ENCODE results near the gene SYT15B. TPM values are rescaled to one million over a fixed set of nuclear protein-coding genes. Genes with fewer than 3 reads are reported as not detected.
A peak's percentile ranks its signal among the peaks of the same experiment; 100 is the strongest.
"Not testable (repeated sequence)": the region's sequence is repeated elsewhere in the genome, so short reads cannot be mapped to it uniquely, and the experiment has no call there.

The SYT15B gene
- total and polyA plus RNA-seq, 2 donors (not counting 1 experiment from before 2014, with no cell fraction given), result 0.04 TPM; not detected in 1

DNA sequence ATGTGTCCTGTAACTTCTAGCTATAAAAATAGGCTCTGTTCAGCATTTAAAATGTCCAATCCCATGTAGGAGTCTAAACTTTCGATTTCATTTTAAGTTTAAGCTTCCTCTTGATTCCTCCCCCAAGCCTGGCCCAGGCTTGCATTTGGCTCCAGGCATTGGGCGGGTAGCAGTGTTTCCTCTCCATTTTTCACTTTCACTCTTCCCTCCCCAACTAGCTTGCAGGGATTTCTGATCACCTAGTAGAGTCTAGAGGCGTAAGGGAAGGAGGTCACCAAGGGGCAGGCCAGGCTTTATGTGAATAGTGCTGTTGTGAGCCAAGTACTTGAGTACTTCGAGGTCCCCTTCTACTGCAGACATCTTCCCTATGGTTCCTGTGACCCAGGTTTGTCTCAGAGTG lies 18.5 kb downstream of the SYT15B start:
- H3K4me3 ChIP-seq (ENCODE audit: control extremely low read depth in 1 of 5, extremely low read depth in 1 of 5, insufficient read depth in 1 of 5, low read depth in 2 of 5, low read length in 4 of 5); POLR2A ChIA-PET; H3K9ac ChIP-seq (ENCODE audit: low read length); ATAC-seq (ENCODE audit: low read depth); H3K4me2 ChIP-seq (replicated peaks; ENCODE audit: low read depth, low read length, poor library complexity, severe bottlenecking); H4K20me1 ChIP-seq (ENCODE audit: control insufficient read depth, insufficient read depth, low read length, poor library complexity, severe bottlenecking); H3K27ac Mint-ChIP-seq; H3K79me2 ChIP-seq (ENCODE audit: control insufficient read depth, insufficient read depth, low read length); H3K36me3 ChIP-seq (replicated peaks in 1 of 2; ENCODE audit: control extremely low read depth in 1 of 2, control insufficient read depth in 1 of 2, extremely low read depth in 1 of 2, insufficient read depth in 2 of 2, low read length in 1 of 2); H2AFZ ChIP-seq (ENCODE audit: insufficient read depth, low read depth, low read length, poor library complexity, severe bottlenecking); intact Hi-C loops (cut with micrococcal nuclease); H3K27me3 Mint-ChIP-seq; H3K4me1 Mint-ChIP-seq; H3K27me3 ChIP-seq (replicated peaks in 1 of 4; ENCODE audit: control extremely low read depth in 1 of 4, control insufficient read depth in 3 of 4, insufficient read depth in 4 of 4, low read length in 3 of 4); H3K27ac ChIP-seq (ENCODE audit: low read length in 2 of 2); CTCF ChIA-PET; H3K4me1 ChIP-seq (ENCODE audit: control insufficient read depth in 2 of 2, insufficient read depth in 2 of 2, low read length in 2 of 2); H3K9me3 Mint-ChIP-seq (ENCODE audit: insufficient read depth); DNase-seq; H3K9me3 ChIP-seq (ENCODE audit: control extremely low read depth in 1 of 3, control insufficient read depth in 2 of 3, insufficient read depth in 1 of 3, low read length in 2 of 3); H3K4me3 Mint-ChIP-seq: not testable (repeated sequence)
- WGBS (ENCODE audit: insufficient coverage), result no CpG with 5 or more reads among the region's 4 CpGs

DNA sequence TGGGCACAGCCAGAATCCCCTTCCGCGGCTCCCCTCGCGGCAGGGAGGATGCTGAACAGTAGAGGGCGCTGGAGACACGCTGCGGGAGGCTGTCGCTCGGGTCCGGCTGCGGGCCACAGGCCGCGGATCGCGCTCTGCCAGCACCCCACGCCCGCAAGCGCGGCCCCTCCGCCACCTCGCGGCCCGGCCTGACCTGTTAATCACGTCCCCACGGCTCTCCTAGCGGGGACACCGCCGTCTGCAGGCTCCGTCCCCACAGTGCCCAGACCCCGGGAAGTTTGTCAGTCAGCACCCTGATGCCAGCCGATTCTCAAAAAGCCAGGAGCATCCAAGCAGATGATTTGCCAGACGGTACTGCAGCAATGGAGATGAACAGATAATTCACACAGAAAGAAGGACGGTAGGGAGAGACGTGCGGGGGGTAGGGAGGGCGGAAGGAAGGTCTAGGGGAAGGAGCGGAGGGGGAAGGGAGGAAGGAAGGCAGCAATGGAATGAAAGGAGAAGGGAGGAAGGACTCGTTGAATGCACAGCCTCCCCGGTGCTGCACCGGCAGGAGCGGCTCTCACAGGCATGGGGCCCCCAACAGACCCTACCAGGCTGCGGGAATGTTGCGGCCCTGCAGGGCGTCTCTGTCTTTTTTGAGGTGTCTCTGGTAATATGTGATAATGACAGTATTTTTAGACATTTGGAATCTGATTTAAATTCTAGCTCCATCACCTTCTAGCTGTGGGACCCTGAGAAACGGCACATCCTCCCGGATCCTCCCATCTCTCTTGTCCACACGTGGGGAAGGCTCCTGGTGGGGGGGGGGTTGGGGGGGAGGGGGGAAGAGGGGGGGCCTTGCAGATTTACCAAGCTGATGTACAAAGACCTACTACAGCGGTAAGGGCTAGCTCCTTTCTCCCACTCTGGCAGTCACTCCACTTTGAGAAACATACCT lies 19.5 kb downstream of the SYT15B start:
- H2AFZ ChIP-seq (ENCODE audit: insufficient read depth, low read depth, low read length, poor library complexity, severe bottlenecking); POLR2A ChIA-PET; H3K27ac ChIP-seq (ENCODE audit: low read length in 2 of 2); intact Hi-C loops (cut with micrococcal nuclease); H3K9me3 ChIP-seq (ENCODE audit: control extremely low read depth in 1 of 3, control insufficient read depth in 2 of 3, insufficient read depth in 1 of 3, low read length in 2 of 3); H3K4me1 Mint-ChIP-seq; CTCF ChIA-PET; H3K9ac ChIP-seq (ENCODE audit: low read length); H4K20me1 ChIP-seq (ENCODE audit: control insufficient read depth, insufficient read depth, low read length, poor library complexity, severe bottlenecking); H3K9me3 Mint-ChIP-seq (ENCODE audit: insufficient read depth); H3K4me2 ChIP-seq (replicated peaks; ENCODE audit: low read depth, low read length, poor library complexity, severe bottlenecking); H3K27me3 Mint-ChIP-seq; H3K36me3 ChIP-seq (replicated peaks in 1 of 2; ENCODE audit: control extremely low read depth in 1 of 2, control insufficient read depth in 1 of 2, extremely low read depth in 1 of 2, insufficient read depth in 2 of 2, low read length in 1 of 2); H3K4me1 ChIP-seq (ENCODE audit: control insufficient read depth in 2 of 2, insufficient read depth in 2 of 2, low read length in 2 of 2); H3K79me2 ChIP-seq (ENCODE audit: control insufficient read depth, insufficient read depth, low read length); H3K27me3 ChIP-seq (replicated peaks in 1 of 4; ENCODE audit: control extremely low read depth in 1 of 4, control insufficient read depth in 3 of 4, insufficient read depth in 4 of 4, low read length in 3 of 4); H3K27ac Mint-ChIP-seq: not testable (repeated sequence)
- DNase-seq (peak; percentile 2), ATAC-seq (ENCODE audit: low read depth) (peak; percentile 90)
- peak overlapping the region in 3 of 5 experiments; percentile 4 to 27 (median 23) for H3K4me3 ChIP-seq (ENCODE audit: control extremely low read depth in 1 of 5, extremely low read depth in 1 of 5, insufficient read depth in 1 of 5, low read depth in 2 of 5, low read length in 4 of 5)
- H3K4me3 Mint-ChIP-seq, result peak overlapping the region; percentile 37
- 40% methylated on average over 1 of the region's 48 CpGs for WGBS (ENCODE audit: insufficient coverage)

DNA sequence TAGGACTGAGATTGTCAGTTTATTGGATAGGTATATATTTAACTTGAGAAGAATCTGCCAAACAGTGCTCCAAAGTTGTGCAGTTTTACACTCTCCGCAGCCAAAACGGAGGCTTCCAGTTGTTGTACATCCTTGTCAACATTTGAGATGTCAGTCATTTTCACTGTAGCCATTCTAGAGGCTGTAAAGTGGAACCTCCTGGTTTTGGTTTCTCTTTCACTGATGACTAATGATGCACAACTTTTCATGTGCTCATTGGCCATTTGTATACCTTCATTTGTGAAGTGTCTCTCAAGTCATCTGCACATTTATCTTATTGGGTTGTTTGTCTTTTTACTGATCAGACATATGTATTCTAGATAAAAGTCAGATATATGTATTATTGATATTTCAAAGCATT lies 22.5 kb downstream of the SYT15B start:
- H3K4me1 Mint-ChIP-seq; POLR2A ChIA-PET; DNase-seq; H2AFZ ChIP-seq (ENCODE audit: insufficient read depth, low read depth, low read length, poor library complexity, severe bottlenecking); H3K4me2 ChIP-seq (replicated peaks; ENCODE audit: low read depth, low read length, poor library complexity, severe bottlenecking); H3K4me3 Mint-ChIP-seq; H3K9me3 Mint-ChIP-seq (ENCODE audit: insufficient read depth); H3K9ac ChIP-seq (ENCODE audit: low read length); H3K27me3 Mint-ChIP-seq; H3K4me3 ChIP-seq (ENCODE audit: control extremely low read depth in 1 of 5, extremely low read depth in 1 of 5, insufficient read depth in 1 of 5, low read depth in 2 of 5, low read length in 4 of 5); H3K27ac ChIP-seq (ENCODE audit: low read length in 2 of 2); H3K27me3 ChIP-seq (replicated peaks in 1 of 4; ENCODE audit: control extremely low read depth in 1 of 4, control insufficient read depth in 3 of 4, insufficient read depth in 4 of 4, low read length in 3 of 4); intact Hi-C loops (cut with micrococcal nuclease); CTCF ChIA-PET; H3K79me2 ChIP-seq (ENCODE audit: control insufficient read depth, insufficient read depth, low read length); H4K20me1 ChIP-seq (ENCODE audit: control insufficient read depth, insufficient read depth, low read length, poor library complexity, severe bottlenecking); H3K36me3 ChIP-seq (replicated peaks in 1 of 2; ENCODE audit: control extremely low read depth in 1 of 2, control insufficient read depth in 1 of 2, extremely low read depth in 1 of 2, insufficient read depth in 2 of 2, low read length in 1 of 2); H3K4me1 ChIP-seq (ENCODE audit: control insufficient read depth in 2 of 2, insufficient read depth in 2 of 2, low read length in 2 of 2); H3K27ac Mint-ChIP-seq; ATAC-seq (ENCODE audit: low read depth); H3K9me3 ChIP-seq (ENCODE audit: control extremely low read depth in 1 of 3, control insufficient read depth in 2 of 3, insufficient read depth in 1 of 3, low read length in 2 of 3): not testable (repeated sequence)
- no CpG with 5 or more reads among the region's 2 CpGs for WGBS (ENCODE audit: insufficient coverage)

DNA sequence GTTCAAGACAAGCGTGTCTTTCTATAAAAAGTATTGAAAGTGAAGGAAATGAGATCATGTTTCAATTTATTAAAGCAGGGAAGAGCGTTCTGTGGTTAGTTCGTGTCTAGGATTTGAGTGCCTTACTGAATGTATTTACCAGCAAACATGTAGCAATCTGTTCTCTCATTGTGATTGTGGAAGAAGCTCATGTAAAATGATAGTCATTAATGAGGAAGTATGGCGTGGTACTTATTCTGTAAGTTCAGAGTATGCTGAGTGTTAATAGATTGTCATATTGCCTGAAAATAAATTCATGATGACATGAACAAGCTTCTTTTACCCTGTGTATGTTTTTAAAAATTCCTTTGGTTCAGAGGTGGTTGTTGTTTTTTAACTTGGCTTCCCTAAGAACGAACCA lies 32.5 kb downstream of the SYT15B start:
- POLR2A ChIA-PET; intact Hi-C loops (cut with micrococcal nuclease); H3K9me3 Mint-ChIP-seq (ENCODE audit: insufficient read depth): not testable (repeated sequence)

More for the DNA sequence above, 32.5 kb downstream of the SYT15B start:
- H3K27ac ChIP-seq (ENCODE audit: low read length in 2 of 2); H3K9ac ChIP-seq (ENCODE audit: low read length); H3K4me3 Mint-ChIP-seq; H3K4me1 ChIP-seq (ENCODE audit: control insufficient read depth in 2 of 2, insufficient read depth in 2 of 2, low read length in 2 of 2); CTCF ChIA-PET; H2AFZ ChIP-seq (ENCODE audit: insufficient read depth, low read depth, low read length, poor library complexity, severe bottlenecking); H4K20me1 ChIP-seq (ENCODE audit: control insufficient read depth, insufficient read depth, low read length, poor library complexity, severe bottlenecking); H3K27me3 ChIP-seq (replicated peaks in 1 of 4; ENCODE audit: control extremely low read depth in 1 of 4, control insufficient read depth in 3 of 4, insufficient read depth in 4 of 4, low read length in 3 of 4); H3K79me2 ChIP-seq (ENCODE audit: control insufficient read depth, insufficient read depth, low read length); H3K4me2 ChIP-seq (replicated peaks; ENCODE audit: low read depth, low read length, poor library complexity, severe bottlenecking); H3K36me3 ChIP-seq (replicated peaks in 1 of 2; ENCODE audit: control extremely low read depth in 1 of 2, control insufficient read depth in 1 of 2, extremely low read depth in 1 of 2, insufficient read depth in 2 of 2, low read length in 1 of 2); H3K27me3 Mint-ChIP-seq; DNase-seq; H3K4me3 ChIP-seq (ENCODE audit: control extremely low read depth in 1 of 5, extremely low read depth in 1 of 5, insufficient read depth in 1 of 5, low read depth in 2 of 5, low read length in 4 of 5); H3K9me3 ChIP-seq (ENCODE audit: control extremely low read depth in 1 of 3, control insufficient read depth in 2 of 3, insufficient read depth in 1 of 3, low read length in 2 of 3); ATAC-seq (ENCODE audit: low read depth); H3K27ac Mint-ChIP-seq; H3K4me1 Mint-ChIP-seq: not testable (repeated sequence)
- no CpG with 5 or more reads among the region's 5 CpGs for WGBS (ENCODE audit: insufficient coverage)
